ENCODE results near the gene KDF1. TPM values are rescaled to one million over a fixed set of nuclear protein-coding genes. Genes with fewer than 3 reads are reported as not detected.

Gene KDF1
- total and polyA plus RNA-seq, 2 of the 13 experiments (the other 11 are each of a cell fraction or from before 2014, with no cell fraction given) = 1.9 to 4.9 TPM

GRCh38 chr1:27001570-27002360 is 41.5 kb upstream of the KDF1 start:
- H3K36me3 ChIP-seq (replicated peaks in 1 of 2; ENCODE audit: control insufficient read depth in 1 of 2, insufficient read depth in 2 of 2, low read length in 2 of 2) = no peaks in the 10 kb centered on the region
- WGBS (ENCODE audit: low lambda C conversion rate) = 18% methylated on average over 10 of the region's 13 CpGs
- H3K79me2 ChIP-seq (ENCODE audit: insufficient read depth, low read length) = peaks cover 5% of the 10 kb centered on the region
- H3K27me3 ChIP-seq (ENCODE audit: control insufficient read depth in 1 of 2, insufficient read depth in 2 of 2, low read length in 2 of 2) = no peaks in the 10 kb centered on the region
- ChIA-PET POLR2A (interaction anchor here (0.7 to 12.9 kb wide), 8 partner anchors 8 to 88 kb away, joined by 3 to 253 read pairs (median 5); partner anchors contain the start of genes NR0B2, TENT5B and TRNP1), CTCF (ENCODE audit: low intra/inter-chr PET ratio, low total read pairs) (no interaction called here)
- DNase-seq (ENCODE audit: low spot score) (peak; percentile 50), FAIRE-seq (peak; percentile 55), ATAC-seq (peak; percentile 3)
- H3K9ac ChIP-seq (ENCODE audit: insufficient read depth, low read depth, low read length) = no peak overlapping the region
- peak overlapping the region; percentile 45 for H3K27ac ChIP-seq (ENCODE audit: extremely low read length, insufficient read depth, low read length)
- peaks cover 52% of the 10 kb centered on the region for H4K20me1 ChIP-seq (ENCODE audit: insufficient read depth, low read length)
- H3K4me2 ChIP-seq (ENCODE audit: low read depth, low read length) = peak overlapping the region; percentile 48
- in situ Hi-C loops (cut with HindIII; ENCODE audit: extremely low pct_ligation_motif_present, low pct_unique_long_range_greater_than_20kb) (no loop called here), intact Hi-C loops (cut with micrococcal nuclease; ENCODE audit: unreplicated experiment) (no loop called here)
- BruUV-seq (replicated peaks) = no TSS peak
- H3K9me3 ChIP-seq (ENCODE audit: low read length) = no peaks in the 10 kb centered on the region
- H3K4me1 ChIP-seq (ENCODE audit: insufficient read depth, low read length) = peaks cover 84% of the 10 kb centered on the region
- H3K4me3 ChIP-seq (replicated peaks in 1 of 3; ENCODE audit: insufficient read depth in 1 of 3, low read depth in 2 of 3, low read length in 3 of 3) = no peak overlapping the region
- no peak overlapping the region for H2AFZ ChIP-seq (ENCODE audit: low read length)
- no peak for TF ChIP-seq ATF1 (CRISPR knock-in tag; IDR thresholded peaks at IDR 0.05)
- TF ChIP-seq RERE (CRISPR knock-in tag; IDR thresholded peaks at IDR 0.05; ENCODE audit: low read depth) = no peak
- no peak for TF ChIP-seq TCF7 (IDR thresholded peaks at IDR 0.05; ENCODE audit: low read depth)
- TF ChIP-seq ZNF510 (CRISPR knock-in tag; IDR thresholded peaks at IDR 0.05; ENCODE audit: low read depth) = 0 out of 2 replicates have a peak, but pooled peaks have one; percentile 29
- TF ChIP-seq MAZ (IDR thresholded peaks at IDR 0.05; ENCODE audit: borderline replicate concordance, low read depth, low read length) = no peak
- no peak for TF ChIP-seq MAZ (CRISPR knock-in tag; IDR thresholded peaks at IDR 0.05; ENCODE audit: low read depth)
- TF ChIP-seq HNRNPK (IDR thresholded peaks at IDR 0.05; ENCODE audit: low read depth, low read length, poor library complexity, severe bottlenecking) = no peak
- no peak for TF ChIP-seq ZSCAN31 (CRISPR knock-in tag; IDR thresholded peaks at IDR 0.05; ENCODE audit: low read depth)
- TF ChIP-seq ZNF550 (CRISPR knock-in tag; IDR thresholded peaks at IDR 0.05; ENCODE audit: borderline replicate concordance) = no peak
- 0 out of 2 replicates have a peak, but pooled peaks have one; percentile 19 for TF ChIP-seq ZFP36L1 (CRISPR knock-in tag; IDR thresholded peaks at IDR 0.05)
- TF ChIP-seq ZNF740 (CRISPR knock-in tag; IDR thresholded peaks at IDR 0.05) = no peak
- TF ChIP-seq KMT2A (CRISPR knock-in tag; IDR thresholded peaks at IDR 0.05) = no peak
- TF ChIP-seq ZNF547 (CRISPR knock-in tag; IDR thresholded peaks at IDR 0.05) = no peak
- no peak for TF ChIP-seq ZMAT3 (CRISPR knock-in tag; conservative IDR thresholded peaks at IDR 0.05)
- TF ChIP-seq ZNF383 (CRISPR knock-in tag; IDR thresholded peaks at IDR 0.05; ENCODE audit: borderline replicate concordance) = no peak
- TF ChIP-seq ZNF710 (CRISPR knock-in tag; IDR thresholded peaks at IDR 0.05; ENCODE audit: borderline replicate concordance) = no peak
- TF ChIP-seq NR2C2 (CRISPR knock-in tag; IDR thresholded peaks at IDR 0.05; ENCODE audit: borderline replicate concordance) = peak; percentile 41
